ENCODE data around the gene SVIL.
"Not testable (repeated sequence)": the region's sequence is repeated elsewhere in the genome, so short reads cannot be mapped to it uniquely, and the experiment has no call there.

SVIL gene

DNA sequence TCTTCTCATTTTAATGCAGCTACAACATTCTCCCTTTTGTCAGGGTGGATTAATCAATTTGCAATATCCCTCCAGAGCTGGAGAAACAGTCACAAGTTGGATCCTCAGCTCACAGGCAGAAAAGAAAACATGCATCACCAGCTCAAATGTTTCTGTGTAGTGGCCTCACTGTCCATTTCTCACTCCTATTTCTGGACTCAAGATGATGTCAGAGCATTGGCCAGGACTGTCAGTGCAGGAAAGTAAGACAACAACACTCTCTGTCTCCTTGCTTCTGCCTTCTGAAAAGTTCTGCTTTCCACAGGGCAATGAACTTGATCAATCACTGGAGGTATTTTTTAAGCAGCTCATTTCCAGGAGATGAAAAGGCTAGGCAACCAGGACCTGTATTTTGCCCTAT lies 8.2 kb upstream of the SVIL start:
- DNase-seq (ENCODE audit: low spot score in 2 of 2) (no peak), ATAC-seq (no peak)
- no peaks in the 10 kb centered on the region for H3K9me3 Mint-ChIP-seq
- peaks cover 39% of the 10 kb centered on the region for H3K4me1 Mint-ChIP-seq
- H3K4me3 Mint-ChIP-seq, result no peak overlapping the region
- H3K27ac Mint-ChIP-seq, result no peak overlapping the region
- H3K36me3 Mint-ChIP-seq, result peaks cover 3% of the 10 kb centered on the region

GRCh38 chr10:29637537-29637936 lies 2.8 kb upstream of the SVIL start:
- no peak overlapping the region for H3K27ac Mint-ChIP-seq

GRCh38 chr10:29636178-29636577 lies 1.4 kb upstream of the SVIL start:
- peak overlapping the region; percentile 61 for H3K4me3 Mint-ChIP-seq
- H3K4me1 Mint-ChIP-seq, result peaks cover 52% of the 10 kb centered on the region
- DNase-seq (ENCODE audit: low spot score in 2 of 2) (no peak), ATAC-seq (peak; percentile 59)
- no peaks in the 10 kb centered on the region for H3K36me3 Mint-ChIP-seq
- H3K9me3 Mint-ChIP-seq, result no peaks in the 10 kb centered on the region
- peak overlapping the region; percentile 76 for H3K27ac Mint-ChIP-seq

More at GRCh38 chr10:29637537-29637936, 2.8 kb upstream of the SVIL start:
- H3K36me3 Mint-ChIP-seq, result no peaks in the 10 kb centered on the region
- ATAC-seq (no peak), DNase-seq (ENCODE audit: low spot score in 2 of 2) (peak in 1 of 2 donors; percentile 10)
- no peaks in the 10 kb centered on the region for H3K9me3 Mint-ChIP-seq
- H3K4me3 Mint-ChIP-seq, result no peak overlapping the region
- H3K4me1 Mint-ChIP-seq, result peaks cover 49% of the 10 kb centered on the region

DNA sequence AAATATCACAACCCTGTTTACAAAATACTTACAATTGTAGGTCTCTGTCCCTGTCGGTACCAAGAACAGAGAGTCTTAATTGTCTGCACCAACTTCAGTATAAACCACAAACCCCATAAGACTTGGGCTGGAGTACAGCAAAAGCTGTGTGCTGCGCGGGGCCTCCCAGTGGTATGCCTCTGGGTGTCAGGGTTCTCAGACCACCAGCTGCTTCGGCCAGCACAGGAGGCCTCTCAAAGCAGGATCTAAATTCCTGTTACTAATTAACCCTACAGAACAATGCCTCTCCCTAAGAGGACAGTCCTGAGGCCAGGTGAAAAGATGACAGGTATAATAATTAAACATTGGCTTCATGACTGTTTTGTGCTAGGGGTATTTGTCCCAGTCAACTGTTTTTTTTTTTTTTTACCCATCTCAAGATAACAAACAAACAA lies 957 bp upstream of the SVIL start:
- no peak for ATAC-seq
- Mint-ChIP-seq H3K4me1 (peaks cover 55% of the 10 kb centered on the region), H3K27ac (peak overlapping the region; percentile 76), H3K4me3 (peak overlapping the region; percentile 61), H3K36me3 (no peaks in the 10 kb centered on the region), H3K9me3 (no peaks in the 10 kb centered on the region)
- no peak for DNase-seq (ENCODE audit: low spot score in 2 of 2)

DNA sequence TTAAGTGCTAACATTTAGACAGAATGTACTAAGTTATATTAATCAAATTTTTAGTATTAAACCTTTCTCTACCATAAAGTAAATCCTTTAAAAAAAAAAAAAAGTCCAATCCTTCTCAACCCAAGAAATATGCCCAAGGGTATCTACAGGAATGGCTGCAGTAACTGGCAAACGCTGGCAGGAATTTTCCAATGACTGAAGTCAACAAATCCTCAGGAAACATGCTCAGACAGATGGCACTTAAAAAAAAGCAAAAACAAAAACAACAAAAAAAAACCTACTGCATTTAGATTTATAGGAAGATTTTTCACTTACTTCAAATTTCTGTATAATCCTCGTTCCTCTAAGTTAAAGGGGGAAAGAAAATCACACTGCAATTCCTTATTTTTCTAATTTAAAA lies 666 bp downstream of the SVIL start:
- peaks cover 45% of the 10 kb centered on the region for H3K4me1 Mint-ChIP-seq
- H3K4me3 Mint-ChIP-seq, result peak overlapping the region; percentile 48
- H3K9me3 Mint-ChIP-seq, result no peaks in the 10 kb centered on the region
- DNase-seq (ENCODE audit: low spot score in 2 of 2) (no peak), ATAC-seq (no peak)
- H3K27ac Mint-ChIP-seq, result no peak overlapping the region
- no peaks in the 10 kb centered on the region for H3K36me3 Mint-ChIP-seq

DNA sequence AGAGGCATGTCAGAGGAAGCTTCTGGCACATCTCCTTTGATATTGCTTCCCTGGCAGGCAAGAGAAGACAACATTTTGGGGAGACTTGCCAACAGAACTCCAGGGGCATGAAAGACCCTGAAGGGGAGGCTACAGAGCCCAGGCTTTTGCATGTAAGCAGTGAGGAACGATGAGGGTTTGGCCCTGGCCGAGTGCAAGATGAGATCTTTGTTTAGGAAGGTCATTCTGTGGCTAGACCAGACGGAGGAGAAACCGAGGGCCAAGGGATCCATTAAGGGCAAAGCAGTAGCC lies 3.8 kb downstream of the SVIL start:
- DNase-seq (ENCODE audit: low spot score in 2 of 2) (peak in 1 of 2 donors; percentile 34), ATAC-seq (no peak)
- Mint-ChIP-seq H3K9me3 (no peaks in the 10 kb centered on the region), H3K4me3 (no peak overlapping the region), H3K4me1 (peaks cover 37% of the 10 kb centered on the region), H3K36me3 (no peaks in the 10 kb centered on the region), H3K27ac (no peak overlapping the region)

DNA sequence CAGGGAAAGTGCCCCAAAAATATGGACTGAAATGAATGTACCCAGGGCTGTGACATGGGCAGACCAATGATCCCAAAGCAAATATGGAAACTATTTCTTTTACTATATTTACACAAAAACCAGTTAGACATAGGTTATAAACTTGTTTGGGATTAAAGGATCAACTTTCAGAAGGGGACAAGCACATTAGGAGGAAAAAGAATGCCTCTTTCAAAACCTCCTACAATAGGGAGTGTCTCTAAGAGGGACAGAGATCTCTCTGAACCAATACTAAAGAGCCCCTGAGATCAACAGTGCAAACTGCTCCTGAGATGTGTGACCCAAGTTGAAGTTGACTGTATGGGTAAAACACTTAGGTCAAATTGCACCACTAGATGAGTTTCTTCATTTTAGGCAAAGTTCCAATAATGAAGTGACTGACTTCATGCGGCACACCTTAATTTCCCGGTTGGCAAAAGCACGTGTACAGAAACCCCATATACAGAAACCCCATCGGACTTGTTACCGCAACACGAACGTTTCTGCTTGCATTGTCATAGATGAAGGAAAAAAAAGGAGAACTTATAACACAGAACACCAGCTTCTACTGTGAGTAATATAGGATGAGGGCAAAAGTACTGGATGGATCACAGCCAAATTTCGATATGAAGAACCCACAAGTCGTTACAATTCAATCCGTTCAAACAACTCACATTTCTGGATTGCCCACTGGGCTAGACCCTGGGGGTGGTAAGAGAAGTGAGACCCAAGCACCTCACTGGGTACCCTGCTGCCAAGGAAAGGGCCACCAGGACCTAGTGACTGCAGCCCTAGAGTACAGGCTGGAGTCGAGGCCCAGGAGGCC lies 4.3 kb downstream of the SVIL start:
- DNase-seq (ENCODE audit: low spot score in 2 of 2) (peak in 1 of 2 donors; percentile 35), ATAC-seq (no peak)
- H3K27ac Mint-ChIP-seq, result no peak overlapping the region
- no peaks in the 10 kb centered on the region for H3K36me3 Mint-ChIP-seq
- H3K4me1 Mint-ChIP-seq, result peaks cover 31% of the 10 kb centered on the region
- no peaks in the 10 kb centered on the region for H3K9me3 Mint-ChIP-seq
- no peak overlapping the region for H3K4me3 Mint-ChIP-seq

GRCh38 chr10:29628912-29629526 lies 5.8 kb downstream of the SVIL start:
- Mint-ChIP-seq H3K9me3 (no peaks in the 10 kb centered on the region), H3K4me1 (peaks cover 22% of the 10 kb centered on the region), H3K4me3 (no peak overlapping the region), H3K27ac (no peak overlapping the region), H3K36me3 (no peaks in the 10 kb centered on the region)
- DNase-seq (ENCODE audit: low spot score in 2 of 2) (peak in 1 of 2 donors; percentile 26), ATAC-seq (no peak)

GRCh38 chr10:29628311-29628710 lies 6.5 kb downstream of the SVIL start:
- DNase-seq (ENCODE audit: low spot score in 2 of 2) (no peak), ATAC-seq (no peak)
- no peak overlapping the region for H3K27ac Mint-ChIP-seq
- no peaks in the 10 kb centered on the region for H3K9me3 Mint-ChIP-seq
- peaks cover 15% of the 10 kb centered on the region for H3K4me1 Mint-ChIP-seq
- H3K4me3 Mint-ChIP-seq, result no peak overlapping the region
- no peaks in the 10 kb centered on the region for H3K36me3 Mint-ChIP-seq

DNA sequence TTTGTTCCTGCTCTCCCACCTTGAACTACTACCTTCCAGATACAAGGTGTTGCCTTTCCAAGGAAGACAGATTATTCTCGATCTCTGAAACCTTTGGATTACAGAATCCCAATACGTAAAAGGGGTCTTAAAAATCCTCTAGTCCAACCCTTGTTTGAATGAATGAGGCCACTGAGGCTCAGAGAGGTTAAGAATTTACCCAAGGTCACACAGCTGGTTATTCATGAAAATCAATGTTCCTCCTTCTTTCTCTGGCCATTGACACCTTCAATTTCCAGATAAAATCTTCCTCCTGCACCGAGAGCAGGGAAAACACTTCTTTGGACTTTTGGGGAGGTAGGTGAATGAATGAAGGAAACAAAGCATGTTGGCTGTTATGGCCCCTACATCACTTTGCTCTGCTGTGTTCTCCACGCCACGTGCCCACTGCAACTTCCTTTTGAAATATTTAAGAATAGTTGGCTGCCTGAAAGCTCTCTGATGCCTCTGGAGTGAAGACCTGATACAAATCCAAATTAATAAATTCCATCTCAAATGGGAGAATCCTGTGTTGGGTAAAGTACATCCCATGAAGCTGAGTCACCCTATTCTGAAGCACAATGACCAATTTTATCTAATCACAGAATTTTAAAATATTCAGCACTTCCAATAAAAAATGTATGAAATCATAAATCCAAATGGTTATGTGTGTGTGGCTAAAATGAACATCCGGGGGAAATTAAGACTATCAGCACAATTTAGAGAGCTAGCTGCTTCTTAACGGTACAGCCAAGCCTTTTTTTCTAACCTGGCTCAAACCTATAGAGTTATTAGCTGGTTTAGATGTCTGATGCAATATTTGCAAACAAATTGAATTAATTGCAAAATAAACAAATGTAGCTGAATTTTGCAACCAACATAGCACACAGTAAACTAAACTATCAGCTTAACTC lies 7.3 kb downstream of the SVIL start:
- H3K36me3 Mint-ChIP-seq, result no peaks in the 10 kb centered on the region
- DNase-seq (ENCODE audit: low spot score in 2 of 2), result no peak
- H3K4me1 Mint-ChIP-seq, result peaks cover 9% of the 10 kb centered on the region
- no peak overlapping the region for H3K27ac Mint-ChIP-seq
- no peak for ATAC-seq
- no peak overlapping the region for H3K4me3 Mint-ChIP-seq
- no peaks in the 10 kb centered on the region for H3K9me3 Mint-ChIP-seq

DNA sequence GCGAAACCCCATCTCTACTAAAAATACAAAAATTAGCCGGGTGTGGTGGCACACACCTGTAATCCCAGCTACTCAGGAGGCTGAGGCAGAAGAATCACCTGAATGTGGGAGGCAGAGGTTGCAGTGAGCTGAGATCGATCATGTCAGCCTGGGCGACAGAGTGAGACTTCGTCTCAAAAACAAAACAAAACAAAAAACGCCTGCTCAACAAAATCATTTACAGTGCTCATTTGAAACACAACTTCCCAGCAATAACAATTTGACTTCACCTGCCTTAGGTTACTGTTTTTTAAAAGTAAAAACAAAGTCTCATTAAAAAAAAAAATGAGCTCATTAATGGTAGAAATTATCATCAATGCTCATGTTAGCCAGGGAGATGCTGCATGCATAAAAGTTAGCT lies 10.4 kb downstream of the SVIL start:
- H3K27ac Mint-ChIP-seq; H3K4me3 Mint-ChIP-seq; H3K36me3 Mint-ChIP-seq; H3K9me3 Mint-ChIP-seq; ATAC-seq; DNase-seq (ENCODE audit: low spot score in 2 of 2): not testable (repeated sequence)
- H3K4me1 Mint-ChIP-seq, result peaks cover 21% of the 10 kb centered on the region

GRCh38 chr10:29623797-29624196 lies 11.0 kb downstream of the SVIL start:
- no peak overlapping the region for H3K4me3 Mint-ChIP-seq
- H3K27ac Mint-ChIP-seq, result no peak overlapping the region
- DNase-seq (ENCODE audit: low spot score in 2 of 2), result no peak
- H3K9me3 Mint-ChIP-seq, result no peaks in the 10 kb centered on the region
- peaks cover 21% of the 10 kb centered on the region for H3K4me1 Mint-ChIP-seq
- ATAC-seq, result no peak
- no peaks in the 10 kb centered on the region for H3K36me3 Mint-ChIP-seq

GRCh38 chr10:29622382-29622922 lies 12.3 kb downstream of the SVIL start:
- H3K27ac Mint-ChIP-seq, result no peak overlapping the region
- H3K4me3 Mint-ChIP-seq, result no peak overlapping the region
- H3K36me3 Mint-ChIP-seq, result no peaks in the 10 kb centered on the region
- DNase-seq (ENCODE audit: low spot score in 2 of 2), result no peak
- ATAC-seq, result no peak
- H3K9me3 Mint-ChIP-seq, result no peaks in the 10 kb centered on the region
- peaks cover 21% of the 10 kb centered on the region for H3K4me1 Mint-ChIP-seq

GRCh38 chr10:29621161-29621560 lies 13.6 kb downstream of the SVIL start:
- Mint-ChIP-seq H3K27ac (no peak overlapping the region), H3K36me3 (no peaks in the 10 kb centered on the region), H3K4me3 (no peak overlapping the region), H3K4me1 (peaks cover 21% of the 10 kb centered on the region), H3K9me3 (no peaks in the 10 kb centered on the region)
- DNase-seq (ENCODE audit: low spot score in 2 of 2), result no peak
- ATAC-seq, result no peak

DNA sequence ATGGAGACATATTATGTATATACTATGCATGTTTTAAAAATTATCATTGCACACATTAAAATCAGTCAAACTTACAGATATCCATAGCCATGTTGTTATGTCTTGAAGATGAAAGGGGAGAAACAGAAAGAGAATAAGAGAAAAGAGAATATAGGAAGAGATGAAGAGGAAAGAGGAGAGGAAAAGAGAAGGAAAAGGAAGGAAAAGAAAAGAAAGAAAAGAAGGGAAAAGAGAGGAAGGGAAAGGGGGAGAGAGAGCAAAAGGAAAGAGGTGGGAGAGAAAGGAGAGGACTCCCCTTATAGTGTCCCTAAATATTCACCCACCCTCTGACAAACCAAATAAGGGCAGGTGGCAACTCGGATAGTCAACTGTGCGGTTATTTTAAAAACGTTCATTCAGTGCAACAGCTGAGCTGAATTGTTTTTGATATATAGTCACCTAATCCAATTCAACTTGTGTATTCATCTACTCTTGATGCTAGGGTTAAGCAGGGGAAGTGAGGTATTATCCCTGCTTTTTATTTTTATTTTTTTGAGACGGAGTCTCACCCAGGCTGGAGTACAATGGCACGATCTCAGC lies 14.6 kb downstream of the SVIL start:
- DNase-seq (ENCODE audit: low spot score in 2 of 2) (no peak), ATAC-seq (no peak)
- no peaks in the 10 kb centered on the region for H3K9me3 Mint-ChIP-seq
- no peak overlapping the region for H3K4me3 Mint-ChIP-seq
- no peaks in the 10 kb centered on the region for H3K36me3 Mint-ChIP-seq
- no peak overlapping the region for H3K27ac Mint-ChIP-seq
- peaks cover 24% of the 10 kb centered on the region for H3K4me1 Mint-ChIP-seq

Data from stimulated activated effector memory CD8-positive, alpha-beta T cell treated with anti-CD3 and anti-CD28 coated beads, Interleukin-12 subunit alpha, Interleukin-12 subunit beta, amount 100 ng/mL, for 72 hours (primary cell).